ENCODE results near the gene PKIG.

DNA sequence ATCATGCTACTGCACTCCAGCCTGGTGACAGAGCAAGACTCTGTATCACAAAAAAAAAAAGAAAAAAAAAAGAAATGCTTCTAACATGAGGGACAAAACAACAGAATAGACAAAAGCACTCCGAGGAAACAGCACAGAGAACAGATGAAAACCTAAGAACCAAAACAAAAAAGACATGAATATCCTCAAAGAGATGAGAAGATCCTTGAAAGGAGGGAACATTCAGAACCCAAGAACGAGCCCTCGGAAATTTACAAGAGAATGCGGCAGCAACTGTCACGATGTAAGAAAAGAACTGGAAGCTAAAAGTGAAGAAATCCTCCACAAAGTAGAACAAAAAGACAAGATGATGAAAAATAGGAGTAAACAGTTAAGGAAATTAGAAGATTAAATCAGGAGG, 47.9 kb downstream of the PKIG start:
- TF ChIP-seq TCF12 (IDR thresholded peaks at IDR 0.05) (no peak), FOSL2 (IDR thresholded peaks at IDR 0.05; ENCODE audit: borderline replicate concordance, low read depth) (no peak), EP300 (IDR thresholded peaks at IDR 0.05; ENCODE audit: borderline replicate concordance in 1 of 2, low read depth in 1 of 2, low read length in 1 of 2) (no peak), RXRA (IDR thresholded peaks at IDR 0.05; ENCODE audit: borderline replicate concordance, low read depth) (no peak), MXI1 (IDR thresholded peaks at IDR 0.05; ENCODE audit: low read depth, low read length) (no peak), SIN3A (IDR thresholded peaks at IDR 0.05; ENCODE audit: borderline replicate concordance, low read depth, low read length) (no peak), CHD2 (IDR thresholded peaks at IDR 0.05; ENCODE audit: low read length, partially characterized antibody) (no peak), GABPA (IDR thresholded peaks at IDR 0.05; ENCODE audit: low read depth) (no peak), JUND (IDR thresholded peaks at IDR 0.05) (no peak), RFX5 (IDR thresholded peaks at IDR 0.05; ENCODE audit: low read length) (no peak)
- TF ChIP-seq, protein P1, sequence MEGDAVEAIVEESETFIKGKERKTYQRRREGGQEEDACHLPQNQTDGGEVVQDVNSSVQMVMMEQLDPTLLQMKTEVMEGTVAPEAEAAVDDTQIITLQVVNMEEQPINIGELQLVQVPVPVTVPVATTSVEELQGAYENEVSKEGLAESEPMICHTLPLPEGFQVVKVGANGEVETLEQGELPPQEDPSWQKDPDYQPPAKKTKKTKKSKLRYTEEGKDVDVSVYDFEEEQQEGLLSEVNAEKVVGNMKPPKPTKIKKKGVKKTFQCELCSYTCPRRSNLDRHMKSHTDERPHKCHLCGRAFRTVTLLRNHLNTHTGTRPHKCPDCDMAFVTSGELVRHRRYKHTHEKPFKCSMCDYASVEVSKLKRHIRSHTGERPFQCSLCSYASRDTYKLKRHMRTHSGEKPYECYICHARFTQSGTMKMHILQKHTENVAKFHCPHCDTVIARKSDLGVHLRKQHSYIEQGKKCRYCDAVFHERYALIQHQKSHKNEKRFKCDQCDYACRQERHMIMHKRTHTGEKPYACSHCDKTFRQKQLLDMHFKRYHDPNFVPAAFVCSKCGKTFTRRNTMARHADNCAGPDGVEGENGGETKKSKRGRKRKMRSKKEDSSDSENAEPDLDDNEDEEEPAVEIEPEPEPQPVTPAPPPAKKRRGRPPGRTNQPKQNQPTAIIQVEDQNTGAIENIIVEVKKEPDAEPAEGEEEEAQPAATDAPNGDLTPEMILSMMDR (IDR thresholded peaks at IDR 0.05): no peak
- TF ChIP-seq, protein P2, sequence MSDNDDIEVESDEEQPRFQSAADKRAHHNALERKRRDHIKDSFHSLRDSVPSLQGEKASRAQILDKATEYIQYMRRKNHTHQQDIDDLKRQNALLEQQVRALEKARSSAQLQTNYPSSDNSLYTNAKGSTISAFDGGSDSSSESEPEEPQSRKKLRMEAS (IDR thresholded peaks at IDR 0.05; ENCODE audit: low read depth): no peak
